Measurements from ENCODE around the gene BEGAIN. TPM values are rescaled to one million over a fixed set of nuclear protein-coding genes. Genes with fewer than 3 reads are reported as not detected.

BEGAIN gene
- total RNA-seq, 4 donors from 2014 or later = 0.25 to 2.2 (median 1.6) TPM

GRCh38 chr14:100562751-100563150 lies 24.5 kb downstream of the BEGAIN start:
- no peak overlapping the region for H3K4me3 ChIP-seq (ENCODE audit: low read depth, poor library complexity, severe bottlenecking)
- intact Hi-C loops (cut with DNase I; ENCODE audit: low total_unique reads) = no loop called here
- 85 to 86% methylated on average over 18 of the region's 18 CpGs for WGBS, 2 donors
- no peak for DNase-seq (ENCODE audit: low spot score in 2 of 2)
- no peak for TF ChIP-seq CTCF (IDR thresholded peaks at IDR 0.05)
- TF ChIP-seq POLR2A (IDR thresholded peaks at IDR 0.05) = no peak

GRCh38 chr14:100561005-100561404 lies 26.2 kb downstream of the BEGAIN start:
- intact Hi-C loops (cut with DNase I; ENCODE audit: low total_unique reads) = no loop called here
- TF ChIP-seq POLR2A (IDR thresholded peaks at IDR 0.05) (no peak), CTCF (IDR thresholded peaks at IDR 0.05) (no peak)
- DNase-seq (ENCODE audit: low spot score in 2 of 2) = no peak
- no peak overlapping the region for H3K4me3 ChIP-seq (ENCODE audit: low read depth, poor library complexity, severe bottlenecking)
- 87 to 90% methylated on average over 13 to 15 of the region's 15 CpGs for WGBS, 2 donors

- H3K4me3 ChIP-seq (ENCODE audit: low read depth, poor library complexity, severe bottlenecking) = no peak overlapping the region
- 86 to 96% methylated on average over 5 to 7 of the region's 9 CpGs for WGBS, 2 donors
- TF ChIP-seq POLR2A (IDR thresholded peaks at IDR 0.05) (no peak), CTCF (IDR thresholded peaks at IDR 0.05) (no peak)
- no peak for DNase-seq (ENCODE audit: low spot score in 2 of 2)
- intact Hi-C loops (cut with DNase I; ENCODE audit: low total_unique reads) = no loop called here
Observed at GRCh38 chr14:100560471-100560870, 26.7 kb downstream of the BEGAIN start.

GRCh38 chr14:100559455-100559854 lies 27.8 kb downstream of the BEGAIN start:
- TF ChIP-seq POLR2A (IDR thresholded peaks at IDR 0.05) (no peak), CTCF (IDR thresholded peaks at IDR 0.05) (no peak)
- DNase-seq (ENCODE audit: low spot score in 2 of 2) = no peak
- H3K4me3 ChIP-seq (ENCODE audit: low read depth, poor library complexity, severe bottlenecking) = no peak overlapping the region
- intact Hi-C loops (cut with DNase I; ENCODE audit: low total_unique reads) = no loop called here
- WGBS, 2 donors = 84 to 95% methylated on average over 9 of the region's 9 CpGs

GRCh38 chr14:100558966-100559365 lies 28.3 kb downstream of the BEGAIN start:
- no peak for DNase-seq (ENCODE audit: low spot score in 2 of 2)
- no peak for TF ChIP-seq CTCF (IDR thresholded peaks at IDR 0.05)
- TF ChIP-seq POLR2A (IDR thresholded peaks at IDR 0.05) = no peak
- intact Hi-C loops (cut with DNase I; ENCODE audit: low total_unique reads) = no loop called here
- no peak overlapping the region for H3K4me3 ChIP-seq (ENCODE audit: low read depth, poor library complexity, severe bottlenecking)
- 88 to 91% methylated on average over 8 of the region's 8 CpGs for WGBS, 2 donors

GRCh38 chr14:100558226-100558625 lies 29.0 kb downstream of the BEGAIN start:
- 88 to 97% methylated on average over 11 of the region's 11 CpGs for WGBS, 2 donors
- no peak for TF ChIP-seq POLR2A (IDR thresholded peaks at IDR 0.05)
- no peak for TF ChIP-seq CTCF (IDR thresholded peaks at IDR 0.05)
- intact Hi-C loops (cut with DNase I; ENCODE audit: low total_unique reads) = no loop called here
- no peak for DNase-seq (ENCODE audit: low spot score in 2 of 2)
- no peak overlapping the region for H3K4me3 ChIP-seq (ENCODE audit: low read depth, poor library complexity, severe bottlenecking)
